GM19455 (cell line): Measurements from ENCODE around the gene PPM1G.

Experiments used
- ATAC-seq: cut with Tn5 transposase; IDR thresholded peaks from one replicate; pipeline ENCODE4 v1.9.1; 2021; ENCODE audit not compliant: unreplicated experiment

PPM1G gene

DNA sequence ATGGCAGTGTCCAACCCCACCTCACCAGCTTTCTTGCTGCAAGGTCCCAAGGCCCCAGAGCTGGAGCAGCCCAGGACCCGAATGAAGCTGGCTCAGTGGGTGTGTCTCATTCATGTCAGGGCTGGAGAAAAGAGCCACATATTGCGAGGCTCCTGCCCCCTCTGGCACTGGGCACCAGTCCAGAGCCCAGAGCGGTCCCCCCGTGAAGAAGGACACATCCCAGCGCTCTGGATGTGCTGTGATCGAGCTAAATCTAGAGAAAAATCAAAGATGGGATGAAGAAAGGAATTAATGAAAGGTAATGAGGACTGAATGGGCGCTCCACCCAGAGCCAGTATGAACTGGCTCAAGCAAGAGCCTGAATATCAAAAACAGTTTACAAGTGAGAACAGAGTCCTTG, 73.2 kb downstream of the PPM1G start:
- no peak for ATAC-seq

DNA sequence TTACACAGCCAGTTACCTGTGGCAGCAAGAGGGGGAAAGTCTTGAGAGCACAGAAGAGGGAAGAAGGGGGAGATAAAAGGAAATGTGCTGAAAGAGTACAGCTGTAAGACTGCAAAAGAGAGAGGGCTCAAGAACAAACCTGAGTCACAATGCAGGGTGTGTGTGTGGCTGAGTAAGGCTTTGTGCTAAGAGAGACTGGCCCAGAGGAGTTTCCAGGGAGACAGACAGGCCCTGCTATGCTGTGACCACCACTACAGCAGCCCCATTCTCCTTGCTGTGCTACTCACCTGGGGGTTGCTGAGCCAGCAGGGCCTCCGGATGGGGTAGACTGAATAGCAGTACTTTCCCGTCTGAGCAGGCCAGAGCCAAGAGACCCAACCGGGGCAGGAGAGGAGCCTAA, 74.1 kb downstream of the PPM1G start:
- ATAC-seq = no peak
